Measurements from ENCODE around the gene ARCN1.
"Not testable (repeated sequence)": the region's sequence is repeated elsewhere in the genome, so short reads cannot be mapped to it uniquely, and the experiment has no call there.

ARCN1 gene

GRCh38 chr11:118544647-118545010, 27.6 kb upstream of the ARCN1 start:
- no peak for DNase-seq (ENCODE audit: low spot score)

- no peak for DNase-seq (ENCODE audit: low spot score)
These were observed 26.7 kb upstream of the ARCN1 start for GRCh38 chr11:118545533-118545932.

GRCh38 chr11:118547132-118547531, 25.1 kb upstream of the ARCN1 start:
- no peak for DNase-seq (ENCODE audit: low spot score)

- DNase-seq (ENCODE audit: low spot score) = no peak
These were observed 19.9 kb upstream of the ARCN1 start for GRCh38 chr11:118552341-118552740.

- DNase-seq (ENCODE audit: low spot score) = no peak
These were observed 11.4 kb upstream of the ARCN1 start for GRCh38 chr11:118560806-118561205.

GRCh38 chr11:118565051-118565450, 7.2 kb upstream of the ARCN1 start:
- DNase-seq (ENCODE audit: low spot score) = peak; percentile 16

- DNase-seq (ENCODE audit: low spot score) = no peak
These were observed 2.5 kb upstream of the ARCN1 start for GRCh38 chr11:118569670-118570069.

GRCh38 chr11:118570787-118571186, 1.4 kb upstream of the ARCN1 start:
- no peak for DNase-seq (ENCODE audit: low spot score)

GRCh38 chr11:118571701-118572060, 528 bp upstream of the ARCN1 start:
- not testable (repeated sequence) for DNase-seq (ENCODE audit: low spot score)

GRCh38 chr11:118572981-118573550, 857 bp downstream of the ARCN1 start:
- DNase-seq (ENCODE audit: low spot score) = peak; percentile 47

- no peak for DNase-seq (ENCODE audit: low spot score)
These were observed 2.4 kb downstream of the ARCN1 start for GRCh38 chr11:118574636-118575035.

- not testable (repeated sequence) for DNase-seq (ENCODE audit: low spot score)
These were observed 5.8 kb downstream of the ARCN1 start for GRCh38 chr11:118577995-118578394.

GRCh38 chr11:118581057-118581456, 8.8 kb downstream of the ARCN1 start:
- no peak for DNase-seq (ENCODE audit: low spot score)

- no peak for DNase-seq (ENCODE audit: low spot score)
These were observed 15.7 kb downstream of the ARCN1 start for GRCh38 chr11:118587952-118588351.

- DNase-seq (ENCODE audit: low spot score) = no peak
These were observed 20.6 kb downstream of the ARCN1 start for GRCh38 chr11:118592616-118593367.

- DNase-seq (ENCODE audit: low spot score) = not testable (repeated sequence)
These were observed 22.8 kb downstream of the ARCN1 start for GRCh38 chr11:118594984-118595383.

- DNase-seq (ENCODE audit: low spot score) = no peak
These were observed 24.3 kb downstream of the ARCN1 start for GRCh38 chr11:118596224-118597146.

- DNase-seq (ENCODE audit: low spot score) = no peak
These were observed 25.3 kb downstream of the ARCN1 start for GRCh38 chr11:118597556-118597955.

- no peak for DNase-seq (ENCODE audit: low spot score)
These were observed 30.1 kb downstream of the ARCN1 start for GRCh38 chr11:118602331-118602730.

- DNase-seq (ENCODE audit: low spot score) = not testable (repeated sequence)
These were observed 31.5 kb downstream of the ARCN1 start for GRCh38 chr11:118603709-118604108.

- DNase-seq (ENCODE audit: low spot score) = no peak
These were observed 32.4 kb downstream of the ARCN1 start for GRCh38 chr11:118604566-118604965.

GRCh38 chr11:118605116-118605867, 33.1 kb downstream of the ARCN1 start:
- peak; percentile 85 for DNase-seq (ENCODE audit: low spot score)

Measured in hepatic stellate cell (primary cell).